Panc1 (cell line): ENCODE data around the gene SYCP2L.

Experiments
- CTCF ChIP-seq: fragments of 450-650 bp; IDR thresholded peaks from 2 replicates; pipeline ENCODE4 v1.5.1; 2017; ENCODE audit warnings: mild to moderate bottlenecking
- TF ChIP-seq, protein P1 (sequence below), 2 experiments: IDR thresholded peaks; 2 replicates each; pipeline ENCODE4 v1.6.1; 2011 to 2012; ENCODE audit warnings: low read depth in 2 of 2, control low read depth in 1 of 2, low read length in 1 of 2, mild to moderate bottlenecking in 1 of 2, moderate library complexity in 1 of 2; ENCODE audit not compliant: insufficient read depth in 1 of 2

- no peak for TF ChIP-seq CTCF
- TF ChIP-seq, protein P1, sequence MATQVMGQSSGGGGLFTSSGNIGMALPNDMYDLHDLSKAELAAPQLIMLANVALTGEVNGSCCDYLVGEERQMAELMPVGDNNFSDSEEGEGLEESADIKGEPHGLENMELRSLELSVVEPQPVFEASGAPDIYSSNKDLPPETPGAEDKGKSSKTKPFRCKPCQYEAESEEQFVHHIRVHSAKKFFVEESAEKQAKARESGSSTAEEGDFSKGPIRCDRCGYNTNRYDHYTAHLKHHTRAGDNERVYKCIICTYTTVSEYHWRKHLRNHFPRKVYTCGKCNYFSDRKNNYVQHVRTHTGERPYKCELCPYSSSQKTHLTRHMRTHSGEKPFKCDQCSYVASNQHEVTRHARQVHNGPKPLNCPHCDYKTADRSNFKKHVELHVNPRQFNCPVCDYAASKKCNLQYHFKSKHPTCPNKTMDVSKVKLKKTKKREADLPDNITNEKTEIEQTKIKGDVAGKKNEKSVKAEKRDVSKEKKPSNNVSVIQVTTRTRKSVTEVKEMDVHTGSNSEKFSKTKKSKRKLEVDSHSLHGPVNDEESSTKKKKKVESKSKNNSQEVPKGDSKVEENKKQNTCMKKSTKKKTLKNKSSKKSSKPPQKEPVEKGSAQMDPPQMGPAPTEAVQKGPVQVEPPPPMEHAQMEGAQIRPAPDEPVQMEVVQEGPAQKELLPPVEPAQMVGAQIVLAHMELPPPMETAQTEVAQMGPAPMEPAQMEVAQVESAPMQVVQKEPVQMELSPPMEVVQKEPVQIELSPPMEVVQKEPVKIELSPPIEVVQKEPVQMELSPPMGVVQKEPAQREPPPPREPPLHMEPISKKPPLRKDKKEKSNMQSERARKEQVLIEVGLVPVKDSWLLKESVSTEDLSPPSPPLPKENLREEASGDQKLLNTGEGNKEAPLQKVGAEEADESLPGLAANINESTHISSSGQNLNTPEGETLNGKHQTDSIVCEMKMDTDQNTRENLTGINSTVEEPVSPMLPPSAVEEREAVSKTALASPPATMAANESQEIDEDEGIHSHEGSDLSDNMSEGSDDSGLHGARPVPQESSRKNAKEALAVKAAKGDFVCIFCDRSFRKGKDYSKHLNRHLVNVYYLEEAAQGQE (IDR thresholded peaks at IDR 0.05; ENCODE audit: insufficient read depth in 1 of 2, low read depth in 2 of 2, low read length in 1 of 2), result no peak
These were observed 4.1 kb upstream of the SYCP2L start for GRCh38 chr6:10882657-10883171.
